ENCODE results near the gene KLK10.

DNA sequence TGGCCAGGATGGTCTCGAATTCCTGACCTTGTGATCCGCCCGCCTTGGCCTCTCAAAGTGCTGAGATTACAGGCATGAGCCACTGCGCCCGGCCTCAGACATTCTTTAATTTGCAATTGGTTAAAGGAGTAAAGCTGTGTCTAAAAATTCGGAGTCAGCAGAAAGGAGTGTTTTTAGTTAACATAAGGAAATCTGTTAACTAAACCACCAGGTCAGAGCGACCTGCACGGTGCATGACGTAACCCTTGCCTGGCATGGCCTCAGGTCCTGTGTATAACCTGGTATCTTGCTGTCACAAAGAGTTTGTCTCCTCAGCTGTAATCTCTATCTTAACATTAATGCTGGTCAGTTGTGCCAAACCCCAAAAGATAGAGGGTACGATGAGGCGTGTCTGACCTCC lies 24.8 kb upstream of the KLK10 start:
- no peak for TF ChIP-seq CTCF (IDR thresholded peaks at IDR 0.05 in 8 of 11, conservative IDR thresholded peaks at IDR 0.05 in 3 of 11)
- no peak for TF ChIP-seq POLR2A (IDR thresholded peaks at IDR 0.05)

Measured in spleen (tissue), 7 donors.